DOHH2 (cell line): Measurements from ENCODE around the gene ZC3H7A.

Experiments
- EZH2phosphoT487 ChIP-seq: fragments of 200-600 bp; sonication (generic); IDR thresholded peaks from 2 replicates; pipeline ENCODE4 v1.6.1; 2017; ENCODE audit warnings: borderline replicate concordance, mild to moderate bottlenecking, antibody characterized with exemption, low read length, moderate library complexity, mixed read lengths
- TF ChIP-seq, protein P1 (sequence below): fragments of 200-600 bp; sonication (generic); IDR thresholded peaks from one replicate; pipeline ENCODE4 v1.5.1; 2014; ENCODE audit warnings: antibody characterized with exemption, mild to moderate bottlenecking, low read depth, low read length; ENCODE audit not compliant: poor library complexity, severe bottlenecking

DNA sequence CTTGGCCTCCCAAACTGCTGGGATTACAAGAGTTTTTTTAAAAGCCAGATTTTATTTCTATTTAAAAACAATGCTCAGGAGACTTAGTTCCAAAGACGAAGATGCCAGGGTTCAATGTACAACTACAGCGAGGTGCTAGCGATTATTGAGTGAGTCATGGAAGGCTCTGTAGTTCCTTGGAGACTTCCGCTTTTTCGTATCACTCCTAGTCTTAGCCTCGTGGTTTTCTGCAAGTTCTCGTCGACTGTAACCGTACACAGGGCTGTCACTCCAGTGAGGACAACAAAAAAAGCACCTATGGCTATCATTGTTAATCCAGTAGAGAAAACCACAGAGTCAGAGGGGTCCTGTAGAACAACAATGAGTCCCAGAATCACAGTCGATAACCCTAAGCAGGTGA is 22.7 kb upstream of the ZC3H7A start:
- TF ChIP-seq, protein P1, sequence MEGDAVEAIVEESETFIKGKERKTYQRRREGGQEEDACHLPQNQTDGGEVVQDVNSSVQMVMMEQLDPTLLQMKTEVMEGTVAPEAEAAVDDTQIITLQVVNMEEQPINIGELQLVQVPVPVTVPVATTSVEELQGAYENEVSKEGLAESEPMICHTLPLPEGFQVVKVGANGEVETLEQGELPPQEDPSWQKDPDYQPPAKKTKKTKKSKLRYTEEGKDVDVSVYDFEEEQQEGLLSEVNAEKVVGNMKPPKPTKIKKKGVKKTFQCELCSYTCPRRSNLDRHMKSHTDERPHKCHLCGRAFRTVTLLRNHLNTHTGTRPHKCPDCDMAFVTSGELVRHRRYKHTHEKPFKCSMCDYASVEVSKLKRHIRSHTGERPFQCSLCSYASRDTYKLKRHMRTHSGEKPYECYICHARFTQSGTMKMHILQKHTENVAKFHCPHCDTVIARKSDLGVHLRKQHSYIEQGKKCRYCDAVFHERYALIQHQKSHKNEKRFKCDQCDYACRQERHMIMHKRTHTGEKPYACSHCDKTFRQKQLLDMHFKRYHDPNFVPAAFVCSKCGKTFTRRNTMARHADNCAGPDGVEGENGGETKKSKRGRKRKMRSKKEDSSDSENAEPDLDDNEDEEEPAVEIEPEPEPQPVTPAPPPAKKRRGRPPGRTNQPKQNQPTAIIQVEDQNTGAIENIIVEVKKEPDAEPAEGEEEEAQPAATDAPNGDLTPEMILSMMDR, result no peak
- no peak for TF ChIP-seq EZH2phosphoT487
